Measurements from ENCODE around the gene ADIPOR2. TPM values are rescaled to one million over a fixed set of nuclear protein-coding genes. Genes with fewer than 3 reads are reported as not detected.

Gene ADIPOR2
- polyA plus RNA-seq, 10 donors, result 23.3 to 29.8 (median 25.5) TPM

DNA sequence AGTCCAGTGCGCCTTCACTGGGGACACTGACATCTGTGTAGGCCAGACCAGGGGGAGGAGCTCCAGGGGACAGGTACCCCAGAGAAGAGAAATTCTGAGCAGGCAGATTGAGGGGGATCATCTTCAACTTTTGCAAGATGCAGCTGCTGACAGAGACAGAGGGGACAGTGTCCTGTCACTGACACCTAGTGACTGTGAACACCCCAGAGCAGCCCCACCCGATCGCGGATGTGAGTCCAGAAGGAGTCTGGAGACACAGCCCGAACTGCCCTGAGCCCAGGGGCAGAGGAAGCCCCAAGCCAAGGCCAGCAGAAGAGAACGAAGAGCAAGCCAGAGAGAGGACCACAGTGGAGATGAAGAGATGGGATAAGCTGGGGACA lies 107.8 kb downstream of the ADIPOR2 start:
- no peak for DNase-seq

DNA sequence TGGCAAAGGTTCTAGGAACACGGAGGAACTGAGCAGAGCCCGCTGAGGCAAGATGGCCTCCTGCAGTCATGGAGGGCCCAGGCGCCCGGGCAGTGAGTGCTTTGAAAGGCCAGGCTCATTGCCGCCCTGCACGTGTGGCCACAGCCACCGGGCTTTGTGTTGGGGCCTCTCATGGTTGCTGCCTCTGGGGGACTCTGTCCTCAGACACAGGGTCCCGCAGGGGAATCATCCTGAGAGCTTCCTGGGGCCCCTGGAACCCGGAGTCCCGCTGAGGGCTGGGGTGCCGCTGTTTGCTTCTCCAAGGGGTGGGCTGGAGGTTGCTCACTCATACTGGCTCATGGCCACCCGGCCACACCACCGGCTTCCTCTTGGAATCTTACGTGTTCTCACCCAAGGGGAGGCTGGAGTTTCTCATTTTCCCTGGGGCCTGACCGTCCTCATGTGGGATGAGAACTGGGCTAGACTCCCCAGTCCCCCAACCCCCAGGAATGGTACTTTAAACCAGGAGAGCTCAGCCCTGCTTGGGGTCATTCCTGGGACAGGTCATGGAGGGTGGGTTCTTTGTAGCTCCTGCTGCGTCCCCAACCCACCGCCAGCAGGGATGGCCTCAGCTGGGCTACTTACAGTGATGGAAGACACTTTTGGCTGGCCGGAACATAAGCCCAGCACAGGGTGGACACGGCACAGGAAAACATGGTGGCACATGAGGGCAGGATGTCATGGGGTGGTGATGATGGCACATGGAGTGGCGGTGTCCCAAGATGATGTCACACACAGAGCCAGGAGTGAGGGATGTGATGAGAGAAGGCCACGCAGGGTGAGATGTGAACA lies 108.4 kb downstream of the ADIPOR2 start:
- no peak for DNase-seq

DNA sequence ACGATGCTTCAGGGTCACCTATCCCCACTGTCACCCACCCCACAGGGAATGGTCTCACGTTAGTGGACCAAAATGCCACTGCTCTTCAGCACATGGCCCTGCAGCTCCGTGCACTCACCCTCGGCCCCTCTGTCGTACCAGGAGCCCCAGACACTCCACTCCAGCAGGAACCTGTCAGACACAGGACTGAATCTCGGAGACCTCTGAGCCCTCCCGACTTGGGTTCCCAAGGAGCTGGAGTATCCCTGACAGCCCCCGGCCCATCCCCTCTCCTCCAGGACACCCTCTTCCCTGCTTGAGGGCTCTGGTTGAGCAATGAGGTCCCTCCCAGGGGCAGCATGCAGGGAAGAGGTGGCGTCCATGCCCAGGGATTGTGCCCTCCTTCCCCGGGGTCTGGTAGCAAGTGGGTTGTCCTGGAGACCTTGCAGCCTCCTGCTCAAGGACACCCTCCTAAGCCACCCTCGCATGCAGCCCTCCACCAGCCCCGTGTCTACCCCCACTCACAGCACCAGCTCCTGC lies 109.1 kb downstream of the ADIPOR2 start:
- no peak for DNase-seq

DNA sequence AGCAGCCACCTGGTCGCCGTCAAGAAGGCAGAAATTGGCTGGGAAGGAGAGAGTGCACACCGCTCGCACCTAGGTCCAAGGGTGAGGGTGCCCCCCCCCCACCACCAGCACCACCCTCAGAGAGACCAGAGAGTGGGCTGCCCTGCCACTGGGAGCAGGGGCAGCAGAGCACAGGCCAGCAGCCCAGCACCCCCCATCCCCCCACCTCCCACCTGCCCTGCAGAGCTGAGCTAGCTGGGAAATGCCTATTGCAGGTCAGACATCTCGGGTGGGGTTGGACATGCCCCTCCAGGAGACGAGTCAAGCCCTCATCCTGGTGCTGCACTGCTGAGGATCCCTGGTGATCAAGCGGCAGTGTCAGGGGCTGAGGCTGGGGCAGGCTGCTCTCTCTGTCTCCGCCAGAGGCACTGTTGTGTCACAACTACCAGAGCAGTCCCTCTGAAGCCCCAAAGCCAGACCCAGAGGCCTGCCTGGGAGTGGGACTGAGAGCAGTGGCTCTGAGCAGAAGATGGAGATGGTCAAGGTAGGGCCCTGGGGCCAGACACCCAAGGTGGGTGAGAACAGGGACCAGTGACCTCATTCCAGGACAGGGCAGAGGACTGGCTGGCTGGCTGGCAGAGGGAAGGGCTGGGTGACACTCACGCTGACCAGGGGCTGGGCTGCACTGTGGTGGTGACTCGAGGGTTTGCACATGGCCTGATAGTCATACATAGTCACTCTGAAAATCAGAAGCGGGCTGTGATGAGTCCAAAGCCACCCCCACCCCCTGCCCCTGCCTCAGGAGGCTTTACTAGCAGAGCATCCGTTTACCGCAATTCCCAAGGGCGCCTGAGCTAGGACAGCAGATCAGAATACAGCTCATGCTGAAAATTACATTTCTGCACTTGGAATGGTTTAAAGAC lies 109.8 kb downstream of the ADIPOR2 start:
- no peak for DNase-seq

DNA sequence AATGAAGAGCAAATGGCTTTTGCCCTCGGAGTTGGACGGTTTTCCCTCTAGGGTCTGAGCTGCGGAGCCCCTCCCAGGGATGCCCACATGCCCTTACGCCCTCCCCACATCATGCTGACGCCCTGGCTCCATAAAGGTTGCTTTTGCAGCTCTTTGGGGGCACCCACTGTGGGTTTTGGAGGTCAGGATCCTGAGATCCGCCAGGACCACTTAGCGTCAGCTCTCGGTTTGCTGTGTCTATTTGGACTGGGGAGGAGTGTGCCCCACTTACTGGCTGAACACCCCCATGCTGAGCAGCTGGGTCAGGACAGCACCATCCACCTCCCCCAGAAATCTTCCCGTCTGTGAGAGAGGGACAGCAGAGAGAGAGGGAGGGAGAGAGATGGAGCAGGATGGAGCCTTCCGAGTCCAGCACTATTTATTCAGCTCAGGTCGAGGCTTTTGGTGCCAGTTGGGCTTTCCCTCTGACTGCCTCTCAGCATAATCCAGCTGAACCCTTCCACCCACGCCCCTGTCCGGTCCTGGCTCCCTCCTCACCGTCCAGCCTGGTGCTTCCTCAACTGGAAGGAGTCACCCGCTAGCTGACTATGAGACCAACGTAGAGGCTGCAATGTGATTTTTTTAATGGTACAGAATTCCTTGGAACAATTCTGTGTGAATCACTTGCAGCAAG lies 110.6 kb downstream of the ADIPOR2 start:
- DNase-seq, result no peak

DNA sequence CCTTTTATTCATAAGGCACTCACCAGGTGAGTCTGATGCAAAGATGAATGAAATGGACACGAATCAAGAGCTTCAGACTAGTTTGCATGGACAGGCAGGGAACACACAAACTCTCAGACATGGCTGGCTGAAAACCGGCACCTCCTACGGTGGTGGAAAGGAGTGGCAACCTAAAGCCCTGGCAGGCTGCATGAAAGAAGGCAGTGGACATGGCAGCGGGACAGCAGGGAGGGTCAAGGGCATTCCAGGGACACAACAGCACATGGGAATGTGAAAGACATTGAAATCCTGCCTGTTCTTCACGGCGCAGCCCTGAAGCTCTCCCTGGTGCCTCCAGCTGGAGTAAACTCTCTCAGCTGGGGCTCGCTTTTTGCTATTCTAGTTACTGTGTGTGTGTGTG lies 112.9 kb downstream of the ADIPOR2 start:
- DNase-seq, result no peak

DNA sequence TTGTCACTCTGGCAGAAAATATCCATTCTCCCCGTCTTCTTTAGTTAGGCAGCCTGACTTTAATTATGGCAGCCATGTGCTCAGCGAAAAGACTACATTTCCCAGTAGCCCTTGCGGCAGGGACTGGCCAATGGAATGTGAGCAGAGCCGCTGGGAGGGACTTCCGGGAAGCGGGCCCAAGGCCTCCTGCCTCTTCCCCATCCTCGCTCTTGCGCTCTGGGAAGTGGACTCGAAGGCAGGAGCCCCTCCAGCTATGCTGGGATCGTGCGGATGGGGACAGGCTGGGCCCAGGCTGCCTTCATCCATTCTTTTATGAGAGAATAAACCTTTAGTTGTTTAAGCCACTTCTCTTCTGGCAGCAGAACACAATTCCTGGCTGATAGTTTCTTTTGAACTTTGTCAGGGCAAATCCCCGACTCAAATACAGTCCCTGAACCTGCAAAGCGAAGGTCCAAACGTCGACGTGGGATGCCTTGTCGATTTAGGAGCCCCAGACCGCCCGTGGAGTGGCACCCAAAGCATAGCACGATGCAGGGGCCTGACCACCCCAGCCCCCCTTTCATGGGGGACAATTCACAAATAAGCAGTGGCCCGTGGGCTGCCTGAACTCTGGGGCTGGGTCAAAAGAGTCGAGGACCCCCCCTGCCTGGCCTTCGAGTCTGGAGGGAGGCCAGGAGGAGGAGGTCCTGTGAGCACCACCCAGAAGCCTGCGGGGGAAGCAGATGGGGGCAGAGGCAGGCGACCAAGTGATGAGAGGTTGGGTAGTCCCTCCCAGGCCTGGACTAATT lies 113.9 kb downstream of the ADIPOR2 start:
- DNase-seq, result peak; percentile 91 to 96 (median 91)

DNA sequence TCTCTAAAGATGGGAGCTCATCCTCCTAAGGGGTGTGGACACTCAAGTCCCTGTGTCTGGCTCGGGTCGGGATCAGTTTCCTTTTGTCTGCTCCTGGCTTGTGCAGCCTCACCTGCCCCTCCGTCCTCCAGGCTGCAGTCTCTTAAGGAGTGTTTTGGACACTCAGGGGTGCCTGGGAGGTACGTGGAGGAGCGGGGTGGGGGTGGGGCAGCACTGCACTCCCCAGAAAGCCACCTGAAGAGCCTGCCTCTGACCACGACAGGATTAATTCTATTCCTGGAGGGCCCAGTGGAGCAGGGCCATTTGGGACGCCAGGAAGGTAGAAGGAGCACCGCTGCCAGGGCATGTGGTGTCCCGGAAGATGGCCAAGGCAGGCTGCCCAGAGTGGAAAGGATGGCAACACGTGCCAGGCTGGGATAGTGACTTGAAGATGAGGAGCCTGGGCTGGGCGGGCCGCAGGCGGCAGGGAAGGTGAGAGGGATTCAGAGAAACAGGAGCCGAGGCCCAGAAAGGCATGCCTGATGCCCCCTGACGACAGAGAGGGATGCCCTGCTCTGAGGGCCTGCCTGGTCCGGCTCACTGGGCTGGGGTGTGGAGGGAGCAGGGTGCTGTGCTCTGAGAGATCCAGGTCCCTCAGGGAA lies 114.7 kb downstream of the ADIPOR2 start:
- no peak for DNase-seq

DNA sequence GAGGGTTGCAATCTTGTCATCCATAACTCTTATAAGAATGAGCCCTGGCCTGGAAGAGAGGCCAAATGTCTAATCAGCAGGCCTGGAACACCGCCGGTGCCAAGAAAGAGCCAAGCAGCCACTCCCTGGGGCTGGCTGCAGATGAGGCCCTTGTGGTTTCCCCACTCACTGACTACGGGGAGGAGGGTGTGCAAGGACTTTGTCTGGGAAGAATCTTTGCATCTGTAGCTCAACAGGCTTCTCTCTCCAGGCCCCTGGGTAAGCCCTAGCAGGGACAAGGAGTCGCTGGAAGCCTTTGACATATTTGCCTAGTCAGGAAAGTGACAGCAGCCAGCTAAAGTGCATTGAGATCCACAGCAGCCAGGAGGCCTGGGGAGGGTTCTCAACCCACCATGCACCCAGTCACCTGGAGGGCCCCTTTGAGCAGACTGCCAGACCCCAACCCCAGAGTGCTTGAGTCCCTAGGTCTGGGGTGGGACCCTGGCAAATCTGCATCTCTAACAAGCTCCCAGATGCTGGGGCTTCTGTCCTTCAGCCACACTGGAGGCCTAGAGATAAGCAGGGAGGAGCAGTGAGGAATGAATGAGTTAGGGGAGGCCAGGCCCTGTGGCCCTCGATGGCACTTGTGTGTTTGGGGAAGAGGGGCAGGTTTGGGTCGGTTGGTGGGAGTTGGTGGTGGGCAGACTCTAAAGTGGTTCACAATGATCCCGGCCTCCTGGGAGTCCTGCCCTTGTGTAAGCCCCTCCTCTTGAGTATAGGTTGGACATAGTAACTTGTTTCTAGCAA lies 115.6 kb downstream of the ADIPOR2 start:
- no peak for DNase-seq

DNA sequence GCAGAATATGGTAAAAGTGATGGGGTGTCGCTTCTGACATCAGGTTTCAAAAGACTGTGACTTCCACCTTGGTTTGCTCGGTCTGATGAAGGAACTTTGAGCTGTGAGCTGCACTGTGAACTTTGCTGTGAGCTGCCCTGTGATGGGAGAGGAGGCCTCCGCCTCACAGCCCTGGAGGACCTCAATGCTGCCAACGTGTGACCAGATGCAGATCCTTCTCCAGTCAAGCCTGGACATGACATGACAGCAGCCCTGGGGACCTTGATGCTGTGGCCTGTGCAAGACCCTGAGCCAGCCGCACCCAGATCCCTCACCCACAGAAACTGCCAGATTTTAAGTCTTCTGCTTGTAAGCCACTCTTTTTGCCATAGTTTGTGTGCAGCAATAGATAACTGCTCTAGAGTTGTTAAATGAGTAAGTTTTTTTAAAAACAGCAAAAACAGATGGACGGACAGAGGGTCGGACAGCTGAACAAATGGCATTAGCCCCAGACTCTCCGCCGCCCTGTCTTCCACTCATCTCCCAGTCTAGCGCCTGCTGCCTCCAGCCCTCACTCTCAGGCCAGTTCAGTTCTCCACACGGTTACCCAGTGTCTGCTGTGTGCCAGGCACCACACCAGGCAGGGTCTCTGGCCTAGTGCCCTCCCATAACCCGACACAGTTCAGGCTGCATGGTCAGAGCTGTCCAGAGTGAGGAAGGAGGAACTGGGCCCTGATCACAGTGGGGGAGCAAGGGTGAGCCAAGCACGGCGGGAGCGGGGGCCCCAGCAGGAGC lies 116.4 kb downstream of the ADIPOR2 start:
- no peak for DNase-seq

DNA sequence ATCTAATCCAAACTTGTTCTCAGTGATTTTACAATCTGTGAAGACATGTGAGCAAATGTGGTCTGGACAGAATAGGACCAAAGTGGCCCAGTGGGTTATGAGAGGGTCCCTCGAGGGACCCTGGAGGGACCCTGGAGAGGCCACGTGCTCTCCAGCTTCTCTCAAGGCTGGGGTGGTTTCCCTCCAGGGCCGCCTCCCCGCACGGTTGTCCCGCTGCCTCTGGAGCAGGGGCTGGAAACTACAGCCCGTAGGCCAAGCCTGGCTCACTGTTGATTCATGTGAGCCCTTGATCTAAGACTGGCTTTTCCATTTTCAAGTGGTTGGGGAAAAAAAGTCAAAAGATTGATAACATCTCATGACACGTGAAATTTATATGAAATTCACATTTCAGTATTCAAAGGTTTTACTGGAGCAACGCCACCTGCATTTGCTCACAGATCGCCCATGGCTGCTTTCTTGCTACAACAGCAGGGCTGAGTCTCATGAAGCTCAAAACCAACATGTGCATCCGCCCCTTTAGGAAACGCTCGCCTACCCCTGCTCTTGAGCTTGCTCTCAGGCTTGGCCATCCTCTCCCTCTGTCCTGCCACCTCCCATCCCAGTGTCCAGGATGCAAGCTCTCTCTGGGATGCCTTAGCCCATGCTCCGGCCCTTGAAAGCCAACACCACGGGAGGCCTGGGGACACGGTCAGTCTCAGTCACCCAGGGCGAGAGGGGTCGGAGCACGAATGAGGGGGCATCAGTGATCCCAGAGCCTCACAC lies 117.3 kb downstream of the ADIPOR2 start:
- DNase-seq, result no peak

DNA sequence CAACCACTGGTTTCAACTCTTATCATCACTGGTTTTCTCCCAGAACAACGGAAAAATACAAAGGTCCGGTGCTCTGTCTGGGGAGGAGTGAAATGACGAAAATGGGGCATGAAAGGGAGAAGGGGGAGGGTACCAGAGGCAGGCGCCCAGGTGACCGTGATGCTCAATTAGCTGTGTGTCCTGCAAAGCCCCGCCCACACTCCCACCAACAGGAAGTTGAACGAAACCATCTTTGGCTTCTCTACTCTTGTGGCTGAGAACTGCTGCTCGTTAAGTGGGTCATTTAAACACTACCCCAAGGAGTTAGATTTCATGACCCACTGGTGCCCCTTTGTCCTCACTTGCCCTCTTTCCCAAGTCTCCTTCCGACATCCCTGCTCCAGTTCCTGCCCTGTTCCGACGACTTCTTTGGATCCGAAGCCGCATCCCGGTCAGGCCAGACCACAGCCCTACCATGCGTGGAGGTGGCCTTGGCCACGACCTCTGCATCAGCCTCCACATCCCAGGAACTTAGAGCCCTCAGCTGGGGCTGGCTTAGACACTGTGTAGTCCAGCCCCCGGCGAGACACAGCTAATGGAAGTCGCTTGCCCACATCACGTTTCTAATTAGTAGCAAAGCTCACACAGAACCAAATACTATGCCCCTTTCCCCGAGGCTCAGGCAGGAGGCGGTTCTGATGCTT lies 118.1 kb downstream of the ADIPOR2 start:
- no peak for DNase-seq

DNA sequence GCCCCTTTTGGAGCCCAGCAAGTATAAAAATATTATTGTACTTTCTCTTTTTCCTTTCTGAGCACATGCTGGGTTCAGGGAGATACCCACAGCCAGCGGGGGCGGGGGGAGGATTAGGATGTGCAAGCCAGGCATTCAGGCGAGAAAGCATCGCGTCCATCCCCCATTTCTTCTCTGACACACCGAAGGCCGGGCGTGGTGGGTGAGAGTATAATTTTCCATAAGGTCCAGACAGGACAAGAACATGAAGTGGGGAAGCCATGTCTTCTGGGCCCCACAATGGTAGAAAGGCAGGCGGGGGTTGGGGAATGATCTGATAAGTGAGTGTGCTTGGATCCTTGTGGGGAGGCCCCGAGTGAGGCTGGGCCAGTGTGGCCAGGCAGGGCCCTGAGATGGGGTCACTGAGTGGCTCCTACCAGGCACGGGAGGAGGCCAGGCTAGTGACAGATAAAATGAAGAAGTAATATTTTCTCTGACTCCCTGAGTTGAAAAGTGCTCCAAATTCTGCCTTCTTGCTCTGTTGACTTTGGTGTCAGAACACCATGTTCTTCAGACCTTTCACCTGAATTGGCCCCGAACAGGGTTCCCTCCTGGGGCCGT lies 118.8 kb downstream of the ADIPOR2 start:
- no peak for DNase-seq

DNA sequence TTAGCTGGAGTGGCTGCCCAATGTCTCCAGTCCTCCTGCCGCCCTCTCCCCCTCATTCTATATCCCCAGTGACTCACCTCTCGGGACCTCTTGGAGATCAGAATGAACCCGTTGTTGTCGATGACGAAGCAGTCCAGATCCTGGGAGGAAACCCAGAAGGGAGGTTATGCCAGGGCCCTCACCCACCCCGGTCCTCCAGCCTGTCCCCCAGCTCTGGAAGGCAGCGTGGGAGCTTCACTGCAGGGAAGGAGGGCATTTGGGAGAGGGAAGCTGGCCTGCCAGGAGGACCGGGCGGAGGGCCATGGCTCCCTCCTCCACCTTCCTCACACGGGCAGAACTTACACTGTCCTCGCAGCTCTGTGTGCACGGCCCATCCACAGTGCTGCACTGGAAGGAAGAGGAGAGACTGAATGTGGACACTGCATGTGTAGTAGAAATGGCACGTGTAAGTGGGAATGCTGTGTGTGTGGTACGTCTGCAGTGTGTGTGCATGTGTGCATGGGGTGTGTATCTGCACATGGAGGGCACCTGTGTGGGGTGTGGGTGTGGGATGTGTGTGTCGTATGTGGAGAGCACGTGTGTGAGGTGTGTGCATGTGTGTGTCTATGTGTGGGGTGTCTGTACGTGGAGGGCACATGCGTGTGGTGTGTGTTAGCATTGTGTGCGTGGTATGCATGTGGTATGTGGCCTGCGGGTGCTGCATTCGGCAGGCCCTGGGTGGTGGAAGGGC lies 119.5 kb downstream of the ADIPOR2 start:
- DNase-seq, result no peak

DNA sequence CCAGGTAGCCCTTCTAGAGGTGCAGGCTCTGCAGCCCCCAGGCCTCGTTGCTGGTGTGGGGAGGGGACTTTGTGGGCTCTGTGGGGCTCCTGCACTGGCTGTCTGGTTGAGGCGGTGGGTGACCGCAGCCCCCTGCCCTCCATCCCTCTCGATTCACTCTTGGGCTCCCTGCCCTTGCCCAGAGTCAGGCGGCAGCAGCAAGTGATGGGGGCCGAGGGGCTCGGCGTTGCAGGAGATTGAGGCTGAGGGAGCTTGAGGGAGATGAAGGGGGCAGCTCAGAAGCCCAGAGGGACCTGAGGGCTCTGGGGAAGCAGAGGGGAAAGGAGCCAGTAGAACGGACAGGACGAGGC lies 120.0 kb downstream of the ADIPOR2 start:
- no peak for DNase-seq

DNA sequence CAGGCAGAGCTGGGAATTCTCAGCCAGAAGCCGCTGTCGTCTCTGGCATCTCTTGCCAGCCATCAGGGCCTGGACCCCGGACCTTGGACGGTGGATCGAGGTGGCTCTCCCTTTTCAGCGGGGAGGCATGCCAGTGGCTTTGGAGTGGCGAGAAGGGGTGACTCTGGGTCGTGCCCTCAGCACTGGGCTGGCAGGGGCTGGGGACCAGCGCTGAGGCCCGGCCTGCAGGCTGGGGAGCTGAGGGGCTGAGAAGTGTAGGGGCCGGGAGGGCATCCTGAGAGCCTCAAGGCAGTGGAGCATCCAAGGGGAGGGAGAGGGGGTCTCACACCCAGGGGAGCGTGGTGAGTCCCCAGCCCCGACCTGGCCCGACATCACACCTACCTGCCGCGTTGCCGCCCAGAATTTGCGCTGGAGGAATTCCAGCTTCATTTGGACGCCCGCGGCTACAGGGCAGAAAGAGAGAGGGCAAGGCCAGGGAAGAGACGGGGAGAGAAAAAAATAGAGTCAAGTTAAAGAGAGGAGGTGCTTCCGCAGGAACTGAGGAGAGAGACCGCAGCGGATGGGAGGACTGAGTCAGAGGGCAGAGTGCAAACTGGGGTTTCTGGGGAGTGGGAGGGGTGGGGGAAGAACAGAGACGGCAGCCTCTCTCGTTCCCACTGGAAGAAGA lies 120.5 kb downstream of the ADIPOR2 start:
- DNase-seq, result no peak
